COR-L47 (cell line): ENCODE measurements around the gene DOCK2.
"Not testable (repeated sequence)": the region's sequence is repeated elsewhere in the genome, so short reads cannot be mapped to it uniquely, and the experiment has no call there.

ENCODE experiments used
- DNase-seq: peaks from one replicate; lab custom pipeline; 2025; lab: John Stamatoyannopoulos, UW

The DOCK2 gene

DNA sequence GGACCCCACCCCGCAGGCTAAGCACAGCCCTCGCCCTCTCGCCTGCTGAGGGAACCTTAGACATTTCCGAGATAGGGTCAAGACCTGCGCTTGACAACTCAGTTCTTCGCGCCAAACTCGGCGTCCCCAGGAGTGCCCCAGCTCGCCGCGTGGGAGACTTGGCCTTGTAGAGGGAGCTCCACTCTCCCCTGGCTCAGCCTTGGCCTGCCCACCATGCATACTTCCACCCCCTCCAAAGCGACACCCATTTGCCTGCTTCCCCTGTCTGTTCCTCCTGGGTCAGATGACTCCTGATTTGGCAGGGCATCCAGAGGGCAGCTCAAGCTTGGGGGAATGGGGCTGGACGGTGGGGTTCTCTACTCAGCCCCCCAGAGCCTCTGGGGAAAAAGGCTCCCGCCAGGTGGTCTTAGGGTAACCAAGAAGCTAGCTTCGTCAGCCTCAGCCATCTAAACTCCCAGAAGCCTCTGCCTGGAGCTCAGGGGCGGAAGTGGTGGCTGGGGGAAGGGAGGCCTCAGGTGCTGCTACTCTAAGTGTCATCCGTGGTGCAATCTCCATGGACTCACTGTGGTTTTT lies 560 bp downstream of the DOCK2 start:
- no peak for DNase-seq

DNA sequence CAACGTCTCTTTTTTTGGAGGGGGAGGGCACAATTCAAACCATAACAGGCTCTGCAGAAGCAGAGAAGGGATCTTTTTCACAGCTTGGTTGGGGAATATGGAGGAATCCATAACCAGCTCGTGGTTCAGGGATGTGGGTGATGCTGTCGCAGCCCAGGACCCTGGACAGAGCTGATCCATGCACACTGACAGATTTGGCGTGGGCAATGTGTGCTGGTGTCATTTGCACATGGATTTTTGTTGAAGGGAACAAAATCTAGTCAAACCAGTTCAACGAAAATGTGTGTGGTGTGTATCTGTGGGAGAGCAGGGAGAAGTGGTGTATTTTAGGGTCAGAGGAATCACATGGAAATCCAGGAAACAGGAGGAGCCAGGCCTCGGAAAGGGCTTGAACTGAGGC lies 4.2 kb downstream of the DOCK2 start:
- DNase-seq: no peak

DNA sequence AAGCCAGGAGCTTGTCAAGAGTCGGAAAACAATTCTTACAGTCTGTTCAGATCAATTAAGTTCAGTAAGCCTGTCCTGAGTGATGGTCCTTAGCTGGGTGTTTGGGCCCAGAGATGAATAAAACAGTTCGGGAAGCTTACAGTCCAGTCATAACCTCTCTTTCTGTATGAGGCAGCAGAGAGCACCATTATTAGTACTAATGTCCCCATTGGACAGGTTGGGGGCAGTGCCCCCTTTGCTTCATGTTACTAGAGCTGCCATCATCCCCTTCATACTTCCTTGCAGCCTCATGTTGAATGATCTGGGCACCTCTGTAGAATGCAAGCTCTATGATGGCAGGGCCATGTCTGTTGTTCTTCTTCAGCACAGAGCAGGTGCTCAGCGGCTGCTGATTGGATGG lies 9.8 kb downstream of the DOCK2 start:
- no peak for DNase-seq

DNA sequence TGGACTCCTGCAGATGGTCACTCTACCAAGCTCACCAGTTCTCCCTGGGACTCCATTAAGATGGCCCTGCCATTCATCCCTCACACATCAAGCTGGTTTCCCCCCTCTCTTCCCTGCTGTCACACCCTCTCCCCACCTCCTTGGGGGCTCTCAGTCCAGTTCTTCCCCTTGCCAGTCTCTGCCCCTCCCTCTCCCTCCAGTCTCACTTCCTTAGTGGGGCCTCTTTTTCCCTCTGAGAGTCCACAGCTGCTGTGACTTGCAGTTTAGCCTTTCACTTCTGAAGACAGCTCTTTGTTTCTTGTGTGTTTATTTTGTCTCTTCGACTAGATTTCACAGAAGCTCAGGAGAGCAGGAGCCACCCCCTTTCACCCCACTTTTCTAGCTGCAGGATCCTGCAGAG lies 10.5 kb downstream of the DOCK2 start:
- DNase-seq: no peak

DNA sequence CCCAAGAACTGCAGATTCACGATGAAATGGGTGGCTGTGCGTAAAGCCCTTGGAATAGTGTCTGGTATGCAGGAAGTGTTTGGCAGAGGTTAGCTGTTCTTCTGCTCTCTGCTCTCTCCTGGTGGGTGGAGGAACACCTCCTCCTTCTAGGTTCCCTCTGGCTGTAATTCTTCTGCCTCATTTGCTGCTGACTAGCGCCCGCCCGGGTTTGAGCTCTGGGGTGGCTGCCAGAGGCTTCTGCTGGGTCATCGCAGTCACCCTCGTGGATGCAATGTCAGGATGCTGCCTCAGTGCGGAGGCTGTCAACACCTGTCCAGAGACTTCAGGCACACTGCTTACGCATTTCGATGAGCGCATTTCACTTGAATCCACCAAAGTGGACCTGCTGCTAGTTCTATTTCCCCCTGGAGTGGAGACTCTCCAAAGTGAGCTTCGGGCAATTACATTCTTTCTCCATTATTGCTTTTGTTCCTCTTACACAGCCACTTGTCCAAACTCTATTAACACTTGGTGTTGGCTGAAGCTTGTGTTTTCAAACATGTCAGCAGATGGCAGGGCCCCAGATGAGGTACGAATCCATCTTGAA lies 11.7 kb downstream of the DOCK2 start:
- DNase-seq: no peak

DNA sequence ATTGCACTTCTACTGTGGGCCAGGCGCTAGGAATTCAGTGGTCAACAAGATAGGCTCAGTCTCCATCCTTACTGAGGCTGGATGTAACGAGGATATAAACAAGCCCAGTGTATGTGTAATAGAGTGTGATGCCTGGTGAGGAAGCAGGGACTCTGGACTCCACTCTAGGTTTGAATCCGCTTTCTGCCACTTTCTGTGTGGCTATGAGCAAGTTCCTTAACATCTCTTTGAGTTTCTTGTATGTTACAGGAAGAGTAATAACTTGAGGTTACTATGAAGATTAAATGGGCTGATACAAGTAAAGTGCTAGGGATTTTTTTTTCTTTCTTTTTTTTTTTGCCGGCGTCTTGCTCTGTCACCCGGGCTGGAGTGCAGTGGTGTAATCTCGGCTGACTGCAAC lies 12.4 kb downstream of the DOCK2 start:
- no peak for DNase-seq

DNA sequence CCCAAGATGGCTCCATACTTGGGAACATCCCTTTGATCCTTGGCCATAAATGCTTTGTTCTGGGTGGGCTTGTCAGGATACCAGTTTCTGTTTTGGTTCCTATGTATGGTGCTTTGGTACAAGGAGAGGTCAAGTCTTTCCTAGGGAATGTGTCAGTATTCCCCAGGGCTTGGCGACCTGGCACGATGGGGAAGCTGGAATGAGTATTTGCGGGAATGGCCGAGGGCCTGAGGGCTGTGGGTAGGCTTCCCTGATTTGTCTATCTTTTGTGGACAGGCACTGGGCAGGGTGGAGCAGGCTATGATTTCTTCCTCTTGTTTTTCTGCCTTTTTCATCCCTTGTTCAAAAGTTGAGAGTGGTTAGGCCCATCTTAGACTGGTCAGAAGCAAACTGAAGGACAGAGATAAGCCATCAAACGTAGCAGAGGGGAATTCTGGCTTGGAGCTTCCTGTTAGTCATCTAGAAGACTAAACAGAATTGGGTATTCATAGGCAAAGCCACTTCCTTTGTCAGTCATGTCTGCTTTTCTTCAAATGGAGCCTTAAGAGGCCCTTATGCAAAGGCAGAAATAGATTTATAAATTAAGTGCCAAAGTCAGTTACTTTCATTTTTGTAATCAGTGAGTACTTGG lies 13.7 kb downstream of the DOCK2 start:
- no peak for DNase-seq

DNA sequence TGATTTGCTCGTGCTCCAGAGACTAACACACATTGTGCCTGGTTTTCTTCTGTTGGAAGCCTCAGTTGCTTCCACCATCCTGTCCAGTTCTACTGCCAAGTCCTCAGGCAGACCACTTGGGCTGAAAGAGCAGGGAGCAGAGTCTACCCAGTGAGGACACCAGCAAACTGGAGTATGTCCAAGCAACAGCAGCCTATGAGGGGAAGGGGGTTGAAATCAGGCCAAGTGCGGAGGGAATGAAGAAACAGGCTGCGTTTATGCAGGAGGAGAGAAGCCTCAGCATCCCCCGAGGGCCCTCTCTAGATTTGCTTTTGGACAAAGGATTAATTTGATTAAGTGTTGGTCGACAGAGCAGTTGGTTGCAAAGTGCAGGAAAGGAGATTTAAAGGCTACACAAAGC lies 14.5 kb downstream of the DOCK2 start:
- no peak for DNase-seq

DNA sequence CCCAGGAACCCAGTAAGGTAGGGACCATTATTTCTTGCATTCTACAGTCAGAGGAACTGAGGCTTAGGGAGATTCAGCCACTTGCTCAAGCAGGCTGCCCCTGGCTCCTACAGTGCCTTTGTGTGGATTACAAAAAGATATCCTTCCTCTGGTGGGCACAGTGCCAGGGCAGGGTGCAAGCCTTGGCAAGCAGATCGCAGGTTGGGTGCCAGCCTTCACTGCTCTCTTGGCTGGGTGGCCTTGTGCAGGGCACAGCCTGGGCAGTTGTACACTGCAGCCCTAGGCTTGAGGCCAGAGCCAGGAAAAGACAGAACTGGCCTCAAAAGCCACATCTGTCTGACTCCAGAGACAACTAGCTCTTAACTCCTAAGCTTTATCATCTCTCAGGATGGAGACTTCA lies 15.0 kb downstream of the DOCK2 start:
- DNase-seq: peak; percentile 53

DNA sequence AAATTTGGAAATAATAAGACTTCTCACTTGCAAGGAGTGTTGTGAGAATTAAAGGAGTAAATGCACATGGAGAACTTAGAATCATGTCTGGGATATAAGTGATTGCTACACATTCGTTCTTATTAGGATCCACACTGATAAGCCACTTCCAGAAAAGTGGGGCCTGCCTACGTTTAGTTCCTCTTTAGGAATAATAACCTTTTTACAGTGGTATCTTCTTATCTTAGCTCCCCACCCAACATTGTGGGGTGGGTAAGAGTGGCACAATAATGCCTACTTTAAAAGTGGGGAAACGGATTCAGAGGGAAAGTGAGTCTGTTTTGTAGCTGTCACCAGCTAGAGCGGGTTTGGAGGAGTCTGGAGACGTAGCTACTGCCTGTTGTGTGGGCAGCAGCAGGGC lies 16.0 kb downstream of the DOCK2 start:
- DNase-seq: no peak

DNA sequence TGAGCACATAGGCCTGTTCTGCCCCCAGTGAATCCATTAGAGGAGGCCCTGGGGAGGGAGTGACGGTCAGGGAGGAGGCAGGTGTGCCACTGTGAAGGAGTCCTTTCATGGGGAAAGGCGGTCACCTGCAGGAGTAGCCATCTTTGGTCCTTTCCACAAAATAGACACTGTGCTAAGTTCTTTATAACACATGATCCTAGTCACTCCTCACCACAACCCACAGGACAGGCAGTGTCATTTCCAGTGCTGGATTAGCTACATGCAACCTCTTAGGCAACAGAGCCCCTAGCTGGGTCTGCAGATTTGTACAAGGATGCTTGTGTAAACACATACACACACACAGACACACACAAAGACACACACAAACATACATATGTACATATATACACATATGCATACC lies 18.3 kb downstream of the DOCK2 start:
- DNase-seq: no peak

DNA sequence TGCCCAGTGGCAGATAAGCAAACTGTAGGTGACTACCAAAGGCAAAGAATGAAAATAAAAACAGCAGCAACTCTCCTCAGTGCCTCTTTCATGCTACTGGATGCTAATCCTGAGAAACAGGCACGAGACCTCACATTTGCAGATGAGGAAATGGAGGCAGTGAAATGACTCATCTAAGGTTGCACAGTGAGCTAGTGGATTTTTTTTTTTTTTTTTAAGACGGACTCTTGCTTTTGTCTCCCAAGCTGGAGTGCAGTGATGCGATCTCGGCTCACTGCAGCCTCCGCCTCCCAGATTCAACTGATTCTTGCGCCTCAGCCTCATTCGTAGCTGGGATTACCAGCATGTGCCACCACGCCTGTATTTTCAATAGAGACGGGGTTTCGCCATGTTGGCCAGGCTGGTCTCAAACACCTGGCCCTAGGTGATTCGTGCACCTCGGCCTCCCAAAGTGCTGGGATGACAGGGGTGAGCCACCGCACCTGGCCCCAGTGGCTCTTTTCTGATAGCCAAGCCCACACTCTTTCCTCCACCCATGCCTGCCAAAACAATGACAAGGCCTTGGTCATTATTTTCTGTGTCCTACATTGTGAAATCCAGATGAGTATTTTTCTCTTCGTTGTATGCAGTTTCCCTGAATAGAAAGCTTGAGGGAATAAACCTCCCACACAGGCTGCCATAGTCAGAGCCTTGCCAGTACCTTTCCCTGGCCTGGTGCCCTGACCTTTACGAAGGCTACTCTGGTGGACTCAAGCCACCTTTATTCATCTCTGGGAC lies 19.2 kb downstream of the DOCK2 start:
- no peak for DNase-seq

DNA sequence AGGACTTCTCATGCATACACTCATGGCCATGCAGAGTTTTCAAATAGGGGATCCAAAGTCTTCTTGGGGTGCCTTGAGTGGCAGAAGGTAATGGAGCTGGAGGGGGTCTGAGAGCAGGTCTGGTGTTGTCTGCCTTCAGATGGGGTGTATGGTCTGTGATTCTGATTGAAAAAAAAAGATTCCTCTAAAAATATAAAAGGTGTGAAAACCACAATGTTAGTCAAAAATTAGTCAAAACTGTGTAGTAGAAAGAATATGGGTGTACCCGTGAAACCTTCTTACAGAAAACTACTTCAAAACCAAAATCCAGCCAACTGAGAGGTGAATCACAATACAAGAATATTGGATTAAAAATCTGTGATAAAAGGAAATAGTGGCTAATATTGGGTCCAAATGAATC lies 20.1 kb downstream of the DOCK2 start:
- no peak for DNase-seq

DNA sequence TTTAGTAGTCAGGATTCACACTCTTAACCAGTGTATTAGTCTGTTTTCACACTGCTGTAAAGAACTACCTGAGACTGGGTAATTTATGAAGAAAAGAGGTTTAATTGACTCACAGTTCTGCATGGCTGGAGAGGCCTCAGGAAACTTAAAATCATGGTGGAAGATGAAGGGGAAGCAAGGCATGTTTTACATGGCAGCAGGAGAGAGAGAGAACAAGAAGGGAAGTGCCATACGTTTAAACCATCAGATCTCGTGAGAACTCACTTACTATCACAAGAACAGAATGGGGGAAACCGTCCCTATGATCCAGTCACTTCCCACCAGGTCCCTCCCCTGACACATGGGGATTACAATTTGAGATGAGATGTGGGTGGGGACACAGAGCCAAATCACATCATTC lies 25.4 kb downstream of the DOCK2 start:
- DNase-seq: not testable (repeated sequence)

DNA sequence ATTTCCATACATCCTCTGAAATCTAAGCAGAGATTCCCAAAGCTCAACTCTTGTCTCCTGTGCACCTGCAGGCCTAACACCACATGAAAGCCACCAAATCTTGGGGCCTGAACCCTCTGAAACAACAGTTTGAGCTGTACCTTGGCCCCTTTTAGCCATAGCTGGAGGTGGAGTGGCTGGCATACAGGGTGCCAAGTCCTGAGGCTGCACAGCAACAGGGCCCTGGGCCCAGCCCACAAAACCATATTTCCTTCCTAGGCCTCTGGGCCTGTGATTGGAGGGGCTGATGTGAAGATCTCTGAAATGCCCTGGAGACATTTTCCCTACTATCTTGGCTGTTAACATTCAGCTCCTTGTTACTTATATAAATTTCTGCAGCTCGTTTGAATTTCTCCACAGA lies 26.5 kb downstream of the DOCK2 start:
- no peak for DNase-seq

DNA sequence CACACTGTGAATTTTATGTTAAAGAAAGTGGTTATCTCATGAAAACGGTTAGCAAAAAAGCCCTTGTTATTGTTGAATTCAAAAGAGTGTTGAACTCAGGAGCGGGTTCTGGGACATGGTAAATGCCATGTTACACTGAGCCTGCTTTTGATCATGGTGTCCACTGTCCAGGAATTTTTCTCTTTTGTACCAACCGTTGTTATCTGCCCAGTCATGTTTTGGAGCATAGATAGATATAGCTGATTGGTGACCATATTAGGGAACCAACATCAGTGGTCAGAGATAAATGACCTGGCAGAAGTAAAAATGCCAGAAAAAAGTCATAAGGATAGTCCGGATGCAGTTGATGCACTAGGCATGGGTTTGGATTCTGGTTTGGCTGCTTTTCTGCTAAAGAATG lies 29.3 kb downstream of the DOCK2 start:
- no peak for DNase-seq

DNA sequence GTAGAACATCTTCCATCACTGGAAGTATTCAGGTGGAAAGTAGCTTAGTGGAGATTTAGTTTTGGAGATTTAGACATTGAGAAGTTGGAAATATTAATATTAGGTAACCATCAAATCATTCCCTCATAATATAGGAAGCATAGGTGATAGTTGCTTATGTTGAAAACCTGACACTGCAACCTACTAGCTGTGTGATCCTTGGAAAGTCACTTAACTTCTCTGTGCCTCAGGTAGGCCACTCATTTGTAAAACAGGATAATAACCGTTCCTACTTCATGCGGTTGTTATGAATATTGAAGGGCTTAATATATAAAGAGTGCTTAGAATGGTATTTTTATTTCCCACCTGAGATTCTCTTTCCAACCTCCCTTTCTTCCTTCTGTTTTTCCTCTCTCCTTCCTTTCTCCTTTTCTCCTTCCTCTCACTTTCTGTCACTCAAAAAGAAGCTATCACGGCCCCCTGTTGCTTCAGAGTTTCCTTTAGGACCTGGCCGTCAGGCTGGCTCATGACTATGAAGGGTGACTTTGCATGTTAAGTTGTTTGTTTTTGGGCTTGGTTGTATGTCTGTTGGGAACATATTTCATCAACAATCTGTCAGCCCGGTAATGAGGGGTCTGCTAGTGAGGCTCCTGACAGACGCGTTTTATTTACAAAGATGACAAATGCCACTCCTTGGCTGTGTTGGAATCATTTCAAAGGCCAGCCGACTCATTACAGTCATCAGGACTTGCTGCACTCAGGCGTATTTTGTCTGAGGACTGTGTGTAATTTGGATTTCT lies 31.0 kb downstream of the DOCK2 start:
- peak; percentile 63 for DNase-seq

DNA sequence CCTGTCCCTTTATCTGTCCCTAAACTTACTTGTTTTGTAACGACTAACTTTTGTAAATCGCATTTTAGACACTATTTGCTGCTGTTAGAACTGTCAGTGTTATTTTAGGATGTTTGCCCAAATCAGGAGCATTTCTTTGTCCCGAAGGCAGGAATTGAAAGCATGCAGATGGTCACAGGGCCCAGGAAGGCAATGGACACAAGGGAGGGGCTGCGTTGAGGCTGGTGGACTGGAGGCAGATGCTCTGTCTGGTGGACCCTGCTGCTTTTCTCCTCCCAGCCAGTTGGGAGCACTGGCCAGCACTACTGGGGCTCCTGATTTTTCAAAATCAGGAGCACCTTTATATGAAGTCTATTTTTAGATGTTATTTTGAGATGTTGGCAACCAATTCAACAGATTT lies 31.7 kb downstream of the DOCK2 start:
- peak; percentile 10 for DNase-seq

DNA sequence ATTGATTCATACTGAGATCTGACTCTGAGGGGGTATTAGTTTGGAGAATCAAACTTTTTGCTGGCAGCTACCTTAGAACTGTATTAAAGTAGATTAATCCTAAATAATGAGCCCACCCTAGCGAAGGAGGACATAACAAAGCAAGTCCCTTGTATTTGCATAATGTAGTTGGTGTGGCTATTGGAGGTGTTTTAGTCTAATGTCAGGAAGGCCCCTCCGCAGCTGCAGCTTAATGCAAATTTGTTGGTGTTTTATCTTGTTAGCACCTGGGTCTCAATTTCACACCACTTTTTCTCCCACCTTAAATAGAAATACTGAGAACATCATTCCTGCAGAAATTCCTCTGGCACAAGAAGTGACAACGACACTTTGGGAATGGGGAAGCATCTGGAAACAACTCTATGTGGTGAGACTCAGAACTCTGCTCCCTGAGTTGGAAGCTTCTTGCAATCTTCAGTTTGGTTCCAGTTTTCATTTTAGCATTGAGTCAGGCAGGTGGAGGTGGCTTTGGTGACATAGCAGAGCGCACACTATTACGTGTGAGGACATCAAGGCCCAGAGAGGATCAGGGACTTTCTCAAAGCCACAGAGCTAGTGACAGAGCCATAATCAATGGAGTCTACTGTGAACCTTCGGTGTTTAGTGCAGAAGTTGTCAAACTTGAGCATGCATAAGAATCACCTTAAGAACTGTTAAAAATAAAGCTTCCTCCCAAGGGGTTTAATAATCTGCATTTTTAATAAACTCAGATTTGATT lies 33.9 kb downstream of the DOCK2 start:
- DNase-seq: no peak

DNA sequence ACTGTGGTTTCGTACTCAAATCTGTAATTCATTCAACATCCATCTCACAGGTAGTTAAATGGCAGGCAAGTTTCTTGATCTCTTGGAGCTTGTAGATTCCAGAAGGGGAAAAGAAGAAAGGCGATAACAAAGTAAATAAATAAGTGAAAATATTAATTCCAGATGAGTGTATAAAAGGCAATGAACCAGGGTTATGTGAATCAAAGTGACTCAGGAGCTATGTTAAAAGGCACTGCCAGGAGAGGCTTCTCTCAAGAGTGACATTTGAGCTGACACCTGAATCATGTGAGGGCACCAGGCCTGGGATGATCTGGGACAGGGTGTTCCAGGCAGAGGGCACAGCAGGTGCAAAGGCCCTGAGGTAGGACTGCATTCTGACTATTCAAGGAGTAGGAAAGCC lies 45.0 kb downstream of the DOCK2 start:
- DNase-seq: no peak

DNA sequence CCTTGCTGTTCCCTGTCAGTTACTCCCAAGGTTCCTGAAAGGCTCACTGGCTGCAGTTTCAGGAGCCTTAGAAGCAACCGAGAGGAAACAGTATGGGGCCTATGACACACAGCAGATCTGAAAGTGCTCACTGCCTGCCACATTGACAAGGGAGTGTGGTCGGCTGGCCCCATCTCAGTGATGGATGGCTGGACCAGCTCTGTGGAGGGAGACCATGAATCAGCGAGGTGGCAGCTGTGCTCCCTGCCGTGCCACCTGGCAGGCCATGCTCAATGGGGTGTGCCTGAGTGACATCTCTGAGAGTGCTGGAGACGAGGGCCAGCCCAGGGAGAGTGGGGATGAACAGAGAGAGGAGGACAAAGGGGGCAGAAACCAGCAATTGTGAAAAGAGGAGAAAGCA lies 49.1 kb downstream of the DOCK2 start:
- DNase-seq: peak; percentile 23

DNA sequence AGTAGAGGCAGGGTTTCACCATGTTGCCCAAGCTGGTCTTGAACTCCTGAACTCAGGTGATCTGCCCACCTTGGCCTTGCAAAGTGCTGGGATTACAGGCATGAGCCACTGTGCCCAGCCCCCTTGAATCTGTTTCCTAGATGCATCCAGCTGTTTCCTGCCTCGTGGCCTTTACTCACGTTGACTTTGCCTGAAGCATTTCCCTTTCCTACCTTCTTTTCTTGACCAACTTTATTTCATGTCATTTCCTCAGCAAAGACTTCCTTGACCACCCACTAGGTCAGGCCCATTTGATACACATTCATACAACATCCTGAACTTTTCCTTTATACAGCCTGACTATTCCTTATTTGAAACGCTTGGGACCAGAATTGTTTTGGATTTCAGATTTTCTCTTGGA lies 51.0 kb downstream of the DOCK2 start:
- DNase-seq: no peak
